ENCODE data around the gene GPR6. TPM values are rescaled to one million over a fixed set of nuclear protein-coding genes. Genes with fewer than 3 reads are reported as not detected.

Gene GPR6
- total RNA-seq, 1 donor = not detected

DNA sequence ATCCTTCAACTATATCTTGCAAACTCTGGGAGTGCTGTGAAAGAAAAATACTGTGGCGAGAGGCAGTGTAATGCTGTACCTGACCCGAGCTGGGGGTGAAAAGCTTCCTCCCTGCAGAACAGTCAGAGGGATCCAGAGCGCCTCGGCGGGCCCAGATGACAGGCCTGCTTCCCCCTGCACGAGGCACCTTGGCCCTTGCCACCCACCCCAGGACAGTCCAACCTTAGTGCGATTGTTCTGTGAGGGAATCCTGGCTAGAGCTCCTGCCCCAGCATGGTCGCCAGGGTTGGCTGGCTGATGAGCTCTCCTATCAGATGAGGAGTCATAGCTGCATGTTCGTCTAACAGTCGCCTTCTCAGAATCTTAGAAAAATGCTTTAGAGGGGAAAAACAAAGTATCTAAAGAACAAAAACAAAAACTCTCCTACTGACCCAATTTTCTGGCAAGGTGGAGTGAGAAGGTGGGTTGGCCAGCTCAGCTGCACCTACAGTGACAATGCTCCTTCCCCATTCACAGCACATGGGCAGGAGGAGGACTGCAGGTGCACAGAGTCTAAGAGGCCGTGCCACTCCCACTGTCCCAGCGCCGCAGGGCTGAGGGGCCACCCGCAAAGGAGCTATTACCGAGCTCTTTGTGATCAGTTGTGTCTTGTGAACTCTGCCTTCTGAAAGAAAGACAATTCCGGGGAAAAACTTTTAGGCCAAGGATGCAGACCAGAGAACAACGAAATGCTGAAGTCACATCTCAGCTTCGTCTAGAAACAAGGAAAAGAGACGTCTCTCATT is 28.6 kb upstream of the GPR6 start:
- no peak overlapping the region for H3K4me3 ChIP-seq (ENCODE audit: low read depth, low read length)
- DNase-seq (ENCODE audit: low read depth) = no peak
- TF ChIP-seq, protein P1, sequence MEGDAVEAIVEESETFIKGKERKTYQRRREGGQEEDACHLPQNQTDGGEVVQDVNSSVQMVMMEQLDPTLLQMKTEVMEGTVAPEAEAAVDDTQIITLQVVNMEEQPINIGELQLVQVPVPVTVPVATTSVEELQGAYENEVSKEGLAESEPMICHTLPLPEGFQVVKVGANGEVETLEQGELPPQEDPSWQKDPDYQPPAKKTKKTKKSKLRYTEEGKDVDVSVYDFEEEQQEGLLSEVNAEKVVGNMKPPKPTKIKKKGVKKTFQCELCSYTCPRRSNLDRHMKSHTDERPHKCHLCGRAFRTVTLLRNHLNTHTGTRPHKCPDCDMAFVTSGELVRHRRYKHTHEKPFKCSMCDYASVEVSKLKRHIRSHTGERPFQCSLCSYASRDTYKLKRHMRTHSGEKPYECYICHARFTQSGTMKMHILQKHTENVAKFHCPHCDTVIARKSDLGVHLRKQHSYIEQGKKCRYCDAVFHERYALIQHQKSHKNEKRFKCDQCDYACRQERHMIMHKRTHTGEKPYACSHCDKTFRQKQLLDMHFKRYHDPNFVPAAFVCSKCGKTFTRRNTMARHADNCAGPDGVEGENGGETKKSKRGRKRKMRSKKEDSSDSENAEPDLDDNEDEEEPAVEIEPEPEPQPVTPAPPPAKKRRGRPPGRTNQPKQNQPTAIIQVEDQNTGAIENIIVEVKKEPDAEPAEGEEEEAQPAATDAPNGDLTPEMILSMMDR (IDR thresholded peaks at IDR 0.05; ENCODE audit: insufficient read depth, low read depth, low read length) = no peak

DNA sequence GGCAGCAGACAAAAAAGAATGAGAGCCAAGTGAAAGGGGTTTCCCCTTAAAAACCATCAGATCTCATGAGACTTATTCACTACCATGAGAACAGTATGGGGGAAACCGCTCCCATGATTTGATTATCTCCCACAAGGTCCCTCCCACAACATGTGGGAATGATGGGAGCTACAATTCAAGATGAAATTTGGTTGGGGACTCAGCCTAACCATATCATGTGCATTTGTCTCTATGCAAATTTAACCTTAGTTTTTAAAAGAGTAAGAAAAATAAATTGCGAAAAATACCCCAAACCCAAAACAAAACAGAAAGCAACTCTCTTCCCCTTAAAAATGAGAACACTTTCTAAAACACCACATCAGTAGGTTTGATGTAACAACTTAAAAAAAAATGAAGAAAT is 22.6 kb upstream of the GPR6 start:
- TF ChIP-seq, protein P1 (IDR thresholded peaks at IDR 0.05; ENCODE audit: insufficient read depth, low read depth, low read length) = no peak
- no peak for DNase-seq (ENCODE audit: low read depth)
- no peak overlapping the region for H3K4me3 ChIP-seq (ENCODE audit: low read depth, low read length)

DNA sequence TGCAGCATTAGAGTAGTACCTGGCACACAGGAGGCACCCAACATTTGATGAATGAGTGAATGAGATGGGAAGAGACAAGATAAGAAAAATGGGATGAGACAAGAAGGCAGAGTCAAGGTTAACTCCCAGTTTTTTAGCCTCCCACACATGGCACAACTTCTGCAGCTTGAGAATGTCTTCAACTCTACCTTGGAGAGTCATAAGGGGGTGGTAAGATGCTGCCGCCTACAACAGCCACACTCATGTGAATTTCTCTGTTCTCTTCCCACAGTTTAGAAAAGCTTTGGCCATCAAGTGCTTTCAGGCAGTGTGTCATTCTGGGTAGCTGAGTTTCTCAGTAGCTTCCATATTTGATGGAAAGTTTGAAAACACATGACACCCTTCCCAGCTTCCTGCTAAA is 19.5 kb upstream of the GPR6 start:
- no peak overlapping the region for H3K4me3 ChIP-seq (ENCODE audit: low read depth, low read length)
- no peak for DNase-seq (ENCODE audit: low read depth)
- TF ChIP-seq, protein P1 (IDR thresholded peaks at IDR 0.05; ENCODE audit: insufficient read depth, low read depth, low read length) = no peak

DNA sequence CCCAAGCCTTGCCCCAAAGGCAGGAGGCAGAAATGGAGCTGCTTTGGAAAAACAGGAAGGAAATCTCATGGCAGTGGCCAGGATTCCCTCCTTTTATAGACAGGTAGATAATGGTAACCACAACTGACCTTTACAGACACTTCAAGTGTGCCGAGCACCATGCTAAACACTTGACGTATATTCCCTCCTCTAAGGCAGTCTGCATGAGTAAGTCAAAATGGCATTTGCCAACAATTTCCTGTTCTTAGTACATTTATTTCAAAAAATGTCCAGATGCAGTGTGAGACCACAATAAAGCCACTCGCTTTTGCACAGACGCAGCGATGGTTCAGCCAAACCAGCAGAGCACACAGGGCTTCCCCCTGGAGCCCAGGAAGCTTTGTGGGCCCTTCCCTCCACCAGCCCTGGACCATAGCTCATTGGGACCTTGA is 16.5 kb upstream of the GPR6 start:
- TF ChIP-seq, protein P1 (IDR thresholded peaks at IDR 0.05; ENCODE audit: insufficient read depth, low read depth, low read length) = no peak
- H3K4me3 ChIP-seq (ENCODE audit: low read depth, low read length) = no peak overlapping the region
- no peak for DNase-seq (ENCODE audit: low read depth)

DNA sequence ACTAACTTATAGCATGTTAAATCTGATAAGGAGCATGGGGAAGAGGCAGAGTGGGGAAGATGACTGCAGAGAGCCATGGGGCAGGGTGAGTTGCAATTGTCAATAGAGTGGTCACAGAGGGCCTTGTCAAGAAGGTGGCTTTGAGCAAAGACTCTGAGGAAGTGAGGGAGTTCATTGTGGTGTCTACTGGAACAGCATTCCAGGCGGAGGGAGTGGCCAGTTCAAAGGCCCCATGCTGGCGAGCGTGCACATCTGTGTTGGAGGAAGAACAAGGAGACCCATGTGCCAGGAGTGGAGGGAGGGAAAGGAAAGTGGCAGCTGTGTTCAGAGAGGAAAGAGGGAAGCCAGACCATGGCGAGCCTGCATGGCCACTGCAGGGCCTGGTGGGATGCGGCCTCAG is 15.8 kb upstream of the GPR6 start:
- H3K4me3 ChIP-seq (ENCODE audit: low read depth, low read length) = no peak overlapping the region
- TF ChIP-seq, protein P1 (IDR thresholded peaks at IDR 0.05; ENCODE audit: insufficient read depth, low read depth, low read length) = no peak
- no peak for DNase-seq (ENCODE audit: low read depth)

DNA sequence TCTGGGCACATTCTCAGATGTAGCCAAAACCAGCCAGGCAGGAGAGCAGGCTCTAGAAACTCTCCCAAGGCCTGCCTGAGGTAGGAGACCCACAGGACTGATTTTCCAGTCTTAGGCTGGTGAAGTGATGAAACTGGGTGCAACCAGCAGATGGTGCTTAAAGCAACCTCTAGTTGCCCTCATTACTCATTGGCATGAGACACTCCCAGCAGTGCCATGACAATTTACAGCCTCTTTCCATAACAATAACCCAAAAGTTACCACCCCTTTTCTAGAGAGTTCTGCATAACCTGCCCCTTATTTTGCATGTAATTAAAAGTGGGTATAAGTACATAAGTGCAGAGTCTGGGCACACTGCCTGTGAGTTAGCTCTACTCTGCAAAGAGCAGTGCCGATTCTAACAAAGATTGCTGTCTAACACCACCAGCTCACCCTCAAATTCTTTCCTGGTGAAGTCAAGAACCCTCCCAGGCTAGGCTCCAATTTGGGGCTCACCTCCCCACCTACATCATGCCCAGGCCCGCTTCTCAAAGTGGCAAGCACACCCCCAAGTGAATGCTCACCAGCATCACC is 14.4 kb upstream of the GPR6 start:
- TF ChIP-seq, protein P1 (IDR thresholded peaks at IDR 0.05; ENCODE audit: insufficient read depth, low read depth, low read length) = no peak
- no peak overlapping the region for H3K4me3 ChIP-seq (ENCODE audit: low read depth, low read length)
- no peak for DNase-seq (ENCODE audit: low read depth)
